H9 (cell line): ENCODE measurements around the gene SPATA19. TPM values are rescaled to one million over a fixed set of nuclear protein-coding genes. Genes with fewer than 3 reads are reported as not detected.

ENCODE experiments used
- DNase-seq: peaks from one replicate; pipeline ENCODE4 v3.0.0-alpha.2; 2017
- H2AFZ ChIP-seq: one replicate; pipeline ENCODE4 v1.6.1; 2013; ENCODE audit warnings: mild to moderate bottlenecking, low read length, control low read depth, moderate library complexity
- H2AK5ac ChIP-seq: 2 replicates; pipeline ENCODE4 v1.6.1; 2013; ENCODE audit warnings: low read length, control low read depth, mixed read lengths; ENCODE audit not compliant: insufficient read length
- H2BK120ac ChIP-seq: one replicate; pipeline ENCODE4 v1.6.1; 2013; ENCODE audit warnings: low read depth, mild to moderate bottlenecking, low read length, control low read depth, inconsistent platforms; ENCODE audit not compliant: poor library complexity, severe bottlenecking
- H2BK12ac ChIP-seq: 2 replicates; pipeline ENCODE4 v1.6.1; 2013; ENCODE audit warnings: low read length, control low read depth, mixed read lengths, low read depth; ENCODE audit not compliant: insufficient read length
- H2BK15ac ChIP-seq: 2 replicates; pipeline ENCODE4 v1.6.1; 2013; ENCODE audit warnings: low read depth, low read length, control low read depth
- H2BK20ac ChIP-seq: one replicate; pipeline ENCODE4 v1.6.1; 2013; ENCODE audit warnings: low read depth, mild to moderate bottlenecking, low read length, control low read depth, inconsistent platforms; ENCODE audit not compliant: poor library complexity, severe bottlenecking
- H2BK5ac ChIP-seq: 2 replicates; pipeline ENCODE4 v1.6.1; 2013; ENCODE audit warnings: low read length, control low read depth, mixed read lengths; ENCODE audit not compliant: insufficient read length
- H3K14ac ChIP-seq: 2 replicates; pipeline ENCODE4 v1.6.1; 2013; ENCODE audit warnings: low read length, control low read depth; ENCODE audit not compliant: insufficient read depth
- H3K18ac ChIP-seq: 2 replicates; pipeline ENCODE4 v1.6.1; 2013; ENCODE audit warnings: low read depth, mild to moderate bottlenecking, mixed read lengths, low read length, control low read depth; ENCODE audit not compliant: insufficient read length
- H3K23ac ChIP-seq: 2 replicates; pipeline ENCODE4 v1.6.1; 2013; ENCODE audit warnings: low read length, control low read depth, mixed read lengths, low read depth; ENCODE audit not compliant: insufficient read length
- H3K23me2 ChIP-seq: 2 replicates; pipeline ENCODE4 v1.6.1; 2013; ENCODE audit warnings: low read depth, mild to moderate bottlenecking, mixed read lengths, low read length, control low read depth; ENCODE audit not compliant: insufficient read length, poor library complexity, severe bottlenecking
- H3K27ac ChIP-seq: 2 replicates; pipeline ENCODE4 v1.5.1; 2013; ENCODE audit warnings: low read length, control low read depth, mixed read lengths, low read depth; ENCODE audit not compliant: insufficient read length
- H3K27me3 ChIP-seq: 2 replicates; pipeline ENCODE4 v1.6.1; 2013; ENCODE audit warnings: low read length, control low read depth, inconsistent platforms; ENCODE audit not compliant: insufficient read depth
- H3K4ac ChIP-seq: 2 replicates; pipeline ENCODE4 v1.6.1; 2013; ENCODE audit warnings: low read depth, mild to moderate bottlenecking, control low read depth, inconsistent platforms, low read length, moderate library complexity
- H3K4me1 ChIP-seq: 2 replicates; pipeline ENCODE4 v1.6.1; 2013; ENCODE audit warnings: low read length, control low read depth, inconsistent platforms; ENCODE audit not compliant: insufficient read depth
- H3K4me2 ChIP-seq: 2 replicates; pipeline ENCODE4 v1.6.1; 2013; ENCODE audit warnings: low read length, control low read depth, mixed read lengths; ENCODE audit not compliant: insufficient read length, insufficient read depth
- H3K56ac ChIP-seq: 2 replicates; pipeline ENCODE4 v1.6.1; 2013; ENCODE audit warnings: low read depth, mild to moderate bottlenecking, mixed read lengths, low read length, control low read depth; ENCODE audit not compliant: insufficient read length
- H3K79me1 ChIP-seq: 2 replicates; pipeline ENCODE4 v1.6.1; 2013; ENCODE audit warnings: low read depth, mild to moderate bottlenecking, moderate library complexity, low read length, control low read depth, inconsistent platforms; ENCODE audit not compliant: insufficient read depth, poor library complexity, severe bottlenecking
- H3K79me2 ChIP-seq: 2 replicates; pipeline ENCODE4 v1.6.1; 2013; ENCODE audit warnings: low read length, control low read depth, inconsistent platforms; ENCODE audit not compliant: insufficient read depth
- H3K9ac ChIP-seq: 2 replicates; pipeline ENCODE4 v1.6.1; 2013; ENCODE audit warnings: low read length, control low read depth, mixed read lengths; ENCODE audit not compliant: insufficient read length; ENCODE audit errors: extremely low read depth
- H3K9me3 ChIP-seq: one replicate; pipeline ENCODE4 v1.6.1; 2013; ENCODE audit warnings: low read depth, low read length, inconsistent platforms; ENCODE audit not compliant: control insufficient read depth
- H3T11ph ChIP-seq: one replicate; pipeline ENCODE4 v1.6.1; 2013; ENCODE audit warnings: mild to moderate bottlenecking, low read length, control low read depth, inconsistent platforms
- H4K20me1 ChIP-seq: one replicate; pipeline ENCODE4 v1.6.1; 2013; ENCODE audit not compliant: control insufficient read depth, insufficient read length, insufficient read depth
- H4K5ac ChIP-seq: 2 replicates; pipeline ENCODE4 v1.6.1; 2013; ENCODE audit warnings: low read depth, mild to moderate bottlenecking, mixed read lengths, low read length, control low read depth; ENCODE audit not compliant: insufficient read length
- H4K8ac ChIP-seq: replicated peaks from 2 replicates; pipeline ENCODE4 v1.6.1; 2013; ENCODE audit warnings: low read length, control low read depth, mixed read lengths, low read depth; ENCODE audit not compliant: insufficient read length
- H4K91ac ChIP-seq: 2 replicates; pipeline ENCODE4 v1.6.1; 2013; ENCODE audit warnings: low read depth, mild to moderate bottlenecking, moderate library complexity, mixed read lengths, low read length, control low read depth; ENCODE audit not compliant: insufficient read length
- H3K27ac Mint-ChIP-seq, 3 experiments: 2 replicates in 2 of 3; 3 replicates in 1 of 3; pipeline ENCODE4 v1.8.0; 2020 to 2021; ENCODE audit warnings: mixed read lengths in 3 of 3, mild to moderate bottlenecking in 1 of 3, moderate library complexity in 1 of 3
- H3K27me3 Mint-ChIP-seq: 2 replicates; pipeline ENCODE4 v1.8.0; 2021; ENCODE audit warnings: low read depth, mild to moderate bottlenecking, moderate library complexity, mixed read lengths
- H3K36me3 Mint-ChIP-seq, 3 experiments: 2 replicates in 2 of 3; 3 replicates in 1 of 3; pipeline ENCODE4 v1.8.0; 2020 to 2021; ENCODE audit warnings: low read depth in 3 of 3, mixed read lengths in 3 of 3; ENCODE audit not compliant: insufficient read depth in 1 of 3
- H3K4me1 Mint-ChIP-seq, 2 experiments: 2 replicates each; pipeline ENCODE4 v1.8.0; 2020; ENCODE audit warnings: mixed read lengths in 2 of 2
- H3K4me3 Mint-ChIP-seq, 2 experiments: 2 replicates in 1 of 2; 3 replicates in 1 of 2; pipeline ENCODE4 v1.8.0; 2020 to 2021; ENCODE audit warnings: mild to moderate bottlenecking in 2 of 2, mixed read lengths in 2 of 2, moderate library complexity in 1 of 2
- H3K9me3 Mint-ChIP-seq, 2 experiments: 2 replicates in 1 of 2; 3 replicates in 1 of 2; pipeline ENCODE4 v1.8.0; 2020; ENCODE audit warnings: mild to moderate bottlenecking in 2 of 2, mixed read lengths in 2 of 2, moderate library complexity in 1 of 2
- WGBS: extraction: QIAGEN DNeasy Blood & Tissue Kit; methylation state at CpG from one replicate; pipeline ENCODE4 v1.1.7; 2013; ENCODE audit warnings: missing lambda C conversion rate, low lambda C conversion rate, mixed read lengths; ENCODE audit not compliant: insufficient read length; ENCODE audit errors: extremely low coverage; 5-methylcytosine and 5-hydroxymethylcytosine counted together
- total RNA-seq: library from RNA; stranded (reverse); gene quantifications from 2 replicates; pipeline ENCODE4 v1.2.1, GENCODE V29; 2021
- TF ChIP-seq, protein P1 (sequence below): fragments of 200-600 bp; sonication (generic); conservative IDR thresholded peaks from 3 replicates; pipeline ENCODE4 v1.8.0; 2021; ENCODE audit warnings: antibody characterized with exemption, mild to moderate bottlenecking

The SPATA19 gene
- total RNA-seq, 1 experiment from 2014 or later, result not detected

DNA sequence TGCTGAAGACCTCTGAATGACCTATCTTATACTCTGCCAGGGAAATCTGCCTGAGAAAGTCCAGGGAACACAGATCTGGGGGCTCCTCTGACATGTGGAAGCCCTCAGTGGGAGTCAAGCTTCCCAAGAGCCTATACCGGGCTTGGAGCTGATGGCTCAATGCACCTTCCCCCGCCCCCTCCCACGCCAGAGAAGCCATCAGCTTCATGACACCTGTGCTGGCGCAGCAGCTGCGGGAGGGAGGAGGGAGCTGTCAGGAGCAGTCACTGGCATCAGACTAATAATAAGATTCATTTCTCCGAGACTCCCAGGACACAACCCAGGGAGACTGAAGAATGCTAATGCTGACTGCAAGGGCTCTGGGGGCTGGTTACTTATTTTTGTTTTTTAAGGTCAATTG lies 47.8 kb downstream of the SPATA19 start:
- Histone ChIP-seq H2BK120ac (no peak overlapping the region), H3K4ac (no peak overlapping the region), H3K23me2 (no peaks in the 10 kb centered on the region), H3K4me1 (no peaks in the 10 kb centered on the region), H4K5ac (no peak overlapping the region), H4K8ac (no peak overlapping the region), H2AK5ac (no peak overlapping the region), H4K91ac (no peak overlapping the region), H2BK5ac (no peak overlapping the region), H3K56ac (no peak overlapping the region), H4K20me1 (no peaks in the 10 kb centered on the region), H3T11ph (no peak overlapping the region), H2BK20ac (no peak overlapping the region), H3K4me2 (no peak overlapping the region), H3K9ac (no peak overlapping the region), H2AFZ (no peak overlapping the region), H3K27me3 (no peaks in the 10 kb centered on the region), H3K79me1 (no peaks in the 10 kb centered on the region), H3K23ac (no peak overlapping the region), H3K18ac (no peak overlapping the region), H2BK15ac (no peak overlapping the region), H3K14ac (no peak overlapping the region), H3K9me3 (peaks cover 9% of the 10 kb centered on the region), H3K27ac (no peak overlapping the region), H3K79me2 (no peaks in the 10 kb centered on the region), H2BK12ac (no peak overlapping the region)
- H3K27ac Mint-ChIP-seq, result no peak overlapping the region
- H3K4me1 Mint-ChIP-seq, result peaks cover 0 to 2% of the 10 kb centered on the region in 2 experiments; a peak in 1 of 4 replicates
- peak; percentile 19 for DNase-seq
- peaks cover 2% of the 10 kb centered on the region for H3K27me3 Mint-ChIP-seq
- H3K36me3 Mint-ChIP-seq, result peaks cover 3 to 7% (median 6%) of the 10 kb centered on the region in 3 experiments; a peak in 5 of 7 replicates
- no CpG with 5 or more reads among the region's 6 CpGs for WGBS
- no peak overlapping the region for H3K4me3 Mint-ChIP-seq
- TF ChIP-seq, protein P1, sequence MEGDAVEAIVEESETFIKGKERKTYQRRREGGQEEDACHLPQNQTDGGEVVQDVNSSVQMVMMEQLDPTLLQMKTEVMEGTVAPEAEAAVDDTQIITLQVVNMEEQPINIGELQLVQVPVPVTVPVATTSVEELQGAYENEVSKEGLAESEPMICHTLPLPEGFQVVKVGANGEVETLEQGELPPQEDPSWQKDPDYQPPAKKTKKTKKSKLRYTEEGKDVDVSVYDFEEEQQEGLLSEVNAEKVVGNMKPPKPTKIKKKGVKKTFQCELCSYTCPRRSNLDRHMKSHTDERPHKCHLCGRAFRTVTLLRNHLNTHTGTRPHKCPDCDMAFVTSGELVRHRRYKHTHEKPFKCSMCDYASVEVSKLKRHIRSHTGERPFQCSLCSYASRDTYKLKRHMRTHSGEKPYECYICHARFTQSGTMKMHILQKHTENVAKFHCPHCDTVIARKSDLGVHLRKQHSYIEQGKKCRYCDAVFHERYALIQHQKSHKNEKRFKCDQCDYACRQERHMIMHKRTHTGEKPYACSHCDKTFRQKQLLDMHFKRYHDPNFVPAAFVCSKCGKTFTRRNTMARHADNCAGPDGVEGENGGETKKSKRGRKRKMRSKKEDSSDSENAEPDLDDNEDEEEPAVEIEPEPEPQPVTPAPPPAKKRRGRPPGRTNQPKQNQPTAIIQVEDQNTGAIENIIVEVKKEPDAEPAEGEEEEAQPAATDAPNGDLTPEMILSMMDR, result no peak
- H3K9me3 Mint-ChIP-seq, result peaks cover 6 to 19% of the 10 kb centered on the region in 2 experiments; a peak in 4 of 5 replicates
